Measurements from ENCODE around the gene SEPTIN1.
"Not testable (repeated sequence)": the region's sequence is repeated elsewhere in the genome, so short reads cannot be mapped to it uniquely, and the experiment has no call there.

- not testable (repeated sequence) for TF ChIP-seq MXI1 (IDR thresholded peaks at IDR 0.05; ENCODE audit: low read depth, low read length); MAX (IDR thresholded peaks at IDR 0.05; ENCODE audit: low read depth); CTCF (IDR thresholded peaks at IDR 0.05); ELF1 (IDR thresholded peaks at IDR 0.05)
These were observed 38.9 kb downstream of the SEPTIN1 start for GRCh38 chr16:30343491-30343820.

Measured in SK-N-SH (cell line).